ENCODE data around the gene CATSPERZ. TPM values are rescaled to one million over a fixed set of nuclear protein-coding genes. Genes with fewer than 3 reads are reported as not detected.
A peak's percentile ranks its signal among the peaks of the same experiment; 100 is the strongest.

The CATSPERZ gene
- total and polyA plus RNA-seq, 2 of the 13 experiments (the other 11 are each of a cell fraction or from before 2014, with no cell fraction given), result 0.22 to 0.48 TPM

DNA sequence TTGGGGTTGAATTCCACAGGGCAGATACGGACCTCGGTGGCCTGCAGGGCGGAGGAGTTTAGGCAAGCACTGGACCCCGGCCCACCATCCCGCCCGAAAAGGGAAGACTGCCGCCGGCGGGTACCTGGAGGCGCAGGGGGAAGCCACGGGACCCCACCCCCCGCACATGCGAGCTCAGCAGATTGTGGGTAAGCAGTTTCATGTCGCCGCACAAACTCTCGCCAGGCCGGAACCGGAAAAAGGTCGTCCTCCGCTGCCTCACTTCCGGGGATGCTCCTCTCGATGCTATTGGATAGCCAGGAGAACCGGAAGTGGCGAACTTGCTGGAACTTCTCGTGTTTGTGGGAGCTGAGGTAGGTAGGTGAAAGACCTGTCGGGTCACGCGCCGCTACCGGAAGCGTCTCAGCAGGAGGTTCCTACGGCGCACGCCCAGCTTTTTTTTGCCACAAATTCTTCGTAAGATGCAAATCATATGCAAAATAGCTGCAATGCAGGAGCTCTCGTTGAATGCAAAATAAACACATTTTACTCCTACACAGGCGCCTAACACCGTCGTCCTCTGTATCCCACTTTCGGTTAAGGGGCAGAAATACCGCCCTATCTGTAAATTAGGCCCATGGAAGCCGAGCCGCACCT lies 17.3 kb downstream of the CATSPERZ start, which contains the start of gene TRMT112 (continued):
- TF ChIP-seq ZNF256 (CRISPR knock-in tag; conservative IDR thresholded peaks at IDR 0.05) (no peak; the same call in 1 of the 2 replicates), CREB1 (IDR thresholded peaks at IDR 0.05) (peak; percentile 79), CREB1 (CRISPR knock-in tag; IDR thresholded peaks at IDR 0.05) (peak; percentile 96), RORA (CRISPR knock-in tag; IDR thresholded peaks at IDR 0.05) (no peak), ZNF83 (CRISPR knock-in tag; IDR thresholded peaks at IDR 0.05; ENCODE audit: borderline replicate concordance) (no peak; the same call in 1 of the 2 replicates), ZNF430 (CRISPR knock-in tag; IDR thresholded peaks at IDR 0.05) (peak; percentile 77; the same call in 1 of the 2 replicates), ZFP41 (CRISPR knock-in tag; IDR thresholded peaks at IDR 0.05; ENCODE audit: borderline replicate concordance) (no peak), HNF4G (IDR thresholded peaks at IDR 0.05; ENCODE audit: borderline replicate concordance, low read depth, low read length) (no peak), HNF4G (CRISPR knock-in tag; IDR thresholded peaks at IDR 0.05; ENCODE audit: borderline replicate concordance, low read depth) (no peak), SP140L (CRISPR knock-in tag; IDR thresholded peaks at IDR 0.05; ENCODE audit: borderline replicate concordance) (no peak), MEF2D (CRISPR knock-in tag; IDR thresholded peaks at IDR 0.05) (peak; percentile 59; the same call in 1 of the 2 replicates), ZNF598 (CRISPR knock-in tag; IDR thresholded peaks at IDR 0.05; ENCODE audit: borderline replicate concordance) (no peak), ZNF234 (CRISPR knock-in tag; conservative IDR thresholded peaks at IDR 0.05) (no peak; the same call in 1 of the 2 replicates), FOXJ3 (CRISPR knock-in tag; IDR thresholded peaks at IDR 0.05; ENCODE audit: borderline replicate concordance) (no peak), ZNF841 (CRISPR knock-in tag; IDR thresholded peaks at IDR 0.05; ENCODE audit: borderline replicate concordance) (no peak), TEAD2 (CRISPR knock-in tag; IDR thresholded peaks at IDR 0.05) (no peak), ZNF674 (CRISPR knock-in tag; IDR thresholded peaks at IDR 0.05; ENCODE audit: low read depth) (0 out of 2 replicates have a peak, but pooled peaks have one; percentile 19), NFYB (CRISPR knock-in tag; IDR thresholded peaks at IDR 0.05) (peak; percentile 89)
- TF ChIP-seq, protein P1, sequence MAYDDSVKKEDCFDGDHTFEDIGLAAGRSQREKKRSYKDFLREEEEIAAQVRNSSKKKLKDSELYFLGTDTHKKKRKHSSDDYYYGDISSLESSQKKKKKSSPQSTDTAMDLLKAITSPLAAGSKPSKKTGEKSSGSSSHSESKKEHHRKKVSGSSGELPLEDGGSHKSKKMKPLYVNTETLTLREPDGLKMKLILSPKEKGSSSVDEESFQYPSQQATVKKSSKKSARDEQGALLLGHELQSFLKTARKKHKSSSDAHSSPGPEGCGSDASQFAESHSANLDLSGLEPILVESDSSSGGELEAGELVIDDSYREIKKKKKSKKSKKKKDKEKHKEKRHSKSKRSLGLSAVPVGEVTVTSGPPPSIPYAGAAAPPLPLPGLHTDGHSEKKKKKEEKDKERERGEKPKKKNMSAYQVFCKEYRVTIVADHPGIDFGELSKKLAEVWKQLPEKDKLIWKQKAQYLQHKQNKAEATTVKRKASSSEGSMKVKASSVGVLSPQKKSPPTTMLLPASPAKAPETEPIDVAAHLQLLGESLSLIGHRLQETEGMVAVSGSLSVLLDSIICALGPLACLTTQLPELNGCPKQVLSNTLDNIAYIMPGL (CRISPR knock-in tag; IDR thresholded peaks at IDR 0.05; ENCODE audit: borderline replicate concordance in 1 of 2, low read depth in 1 of 2), result peak in 1 of 2 experiments; percentile 21; a peak in 2 of 4 replicates
- TF ChIP-seq, protein P2, sequence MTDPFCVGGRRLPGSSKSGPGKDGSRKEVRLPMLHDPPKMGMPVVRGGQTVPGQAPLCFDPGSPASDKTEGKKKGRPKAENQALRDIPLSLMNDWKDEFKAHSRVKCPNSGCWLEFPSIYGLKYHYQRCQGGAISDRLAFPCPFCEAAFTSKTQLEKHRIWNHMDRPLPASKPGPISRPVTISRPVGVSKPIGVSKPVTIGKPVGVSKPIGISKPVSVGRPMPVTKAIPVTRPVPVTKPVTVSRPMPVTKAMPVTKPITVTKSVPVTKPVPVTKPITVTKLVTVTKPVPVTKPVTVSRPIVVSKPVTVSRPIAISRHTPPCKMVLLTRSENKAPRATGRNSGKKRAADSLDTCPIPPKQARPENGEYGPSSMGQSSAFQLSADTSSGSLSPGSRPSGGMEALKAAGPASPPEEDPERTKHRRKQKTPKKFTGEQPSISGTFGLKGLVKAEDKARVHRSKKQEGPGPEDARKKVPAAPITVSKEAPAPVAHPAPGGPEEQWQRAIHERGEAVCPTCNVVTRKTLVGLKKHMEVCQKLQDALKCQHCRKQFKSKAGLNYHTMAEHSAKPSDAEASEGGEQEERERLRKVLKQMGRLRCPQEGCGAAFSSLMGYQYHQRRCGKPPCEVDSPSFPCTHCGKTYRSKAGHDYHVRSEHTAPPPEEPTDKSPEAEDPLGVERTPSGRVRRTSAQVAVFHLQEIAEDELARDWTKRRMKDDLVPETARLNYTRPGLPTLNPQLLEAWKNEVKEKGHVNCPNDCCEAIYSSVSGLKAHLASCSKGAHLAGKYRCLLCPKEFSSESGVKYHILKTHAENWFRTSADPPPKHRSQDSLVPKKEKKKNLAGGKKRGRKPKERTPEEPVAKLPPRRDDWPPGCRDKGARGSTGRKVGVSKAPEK (CRISPR knock-in tag; IDR thresholded peaks at IDR 0.05; ENCODE audit: borderline replicate concordance), result no peak
- TF ChIP-seq, protein P3, sequence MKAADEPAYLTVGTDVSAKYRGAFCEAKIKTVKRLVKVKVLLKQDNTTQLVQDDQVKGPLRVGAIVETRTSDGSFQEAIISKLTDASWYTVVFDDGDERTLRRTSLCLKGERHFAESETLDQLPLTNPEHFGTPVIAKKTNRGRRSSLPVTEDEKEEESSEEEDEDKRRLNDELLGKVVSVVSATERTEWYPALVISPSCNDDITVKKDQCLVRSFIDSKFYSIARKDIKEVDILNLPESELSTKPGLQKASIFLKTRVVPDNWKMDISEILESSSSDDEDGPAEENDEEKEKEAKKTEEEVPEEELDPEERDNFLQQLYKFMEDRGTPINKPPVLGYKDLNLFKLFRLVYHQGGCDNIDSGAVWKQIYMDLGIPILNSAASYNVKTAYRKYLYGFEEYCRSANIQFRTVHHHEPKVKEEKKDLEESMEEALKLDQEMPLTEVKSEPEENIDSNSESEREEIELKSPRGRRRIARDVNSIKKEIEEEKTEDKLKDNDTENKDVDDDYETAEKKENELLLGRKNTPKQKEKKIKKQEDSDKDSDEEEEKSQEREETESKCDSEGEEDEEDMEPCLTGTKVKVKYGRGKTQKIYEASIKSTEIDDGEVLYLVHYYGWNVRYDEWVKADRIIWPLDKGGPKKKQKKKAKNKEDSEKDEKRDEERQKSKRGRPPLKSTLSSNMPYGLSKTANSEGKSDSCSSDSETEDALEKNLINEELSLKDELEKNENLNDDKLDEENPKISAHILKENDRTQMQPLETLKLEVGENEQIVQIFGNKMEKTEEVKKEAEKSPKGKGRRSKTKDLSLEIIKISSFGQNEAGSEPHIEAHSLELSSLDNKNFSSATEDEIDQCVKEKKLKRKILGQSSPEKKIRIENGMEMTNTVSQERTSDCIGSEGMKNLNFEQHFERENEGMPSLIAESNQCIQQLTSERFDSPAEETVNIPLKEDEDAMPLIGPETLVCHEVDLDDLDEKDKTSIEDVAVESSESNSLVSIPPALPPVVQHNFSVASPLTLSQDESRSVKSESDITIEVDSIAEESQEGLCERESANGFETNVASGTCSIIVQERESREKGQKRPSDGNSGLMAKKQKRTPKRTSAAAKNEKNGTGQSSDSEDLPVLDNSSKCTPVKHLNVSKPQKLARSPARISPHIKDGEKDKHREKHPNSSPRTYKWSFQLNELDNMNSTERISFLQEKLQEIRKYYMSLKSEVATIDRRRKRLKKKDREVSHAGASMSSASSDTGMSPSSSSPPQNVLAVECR (CRISPR knock-in tag; IDR thresholded peaks at IDR 0.05; ENCODE audit: borderline replicate concordance), result peak; percentile 61; the same call in 1 of the 2 replicates

Measured in HepG2 (cell line).